Measurements from ENCODE around the gene LMTK2.
A peak's percentile ranks its signal among the peaks of the same experiment; 100 is the strongest.

The LMTK2 gene

DNA sequence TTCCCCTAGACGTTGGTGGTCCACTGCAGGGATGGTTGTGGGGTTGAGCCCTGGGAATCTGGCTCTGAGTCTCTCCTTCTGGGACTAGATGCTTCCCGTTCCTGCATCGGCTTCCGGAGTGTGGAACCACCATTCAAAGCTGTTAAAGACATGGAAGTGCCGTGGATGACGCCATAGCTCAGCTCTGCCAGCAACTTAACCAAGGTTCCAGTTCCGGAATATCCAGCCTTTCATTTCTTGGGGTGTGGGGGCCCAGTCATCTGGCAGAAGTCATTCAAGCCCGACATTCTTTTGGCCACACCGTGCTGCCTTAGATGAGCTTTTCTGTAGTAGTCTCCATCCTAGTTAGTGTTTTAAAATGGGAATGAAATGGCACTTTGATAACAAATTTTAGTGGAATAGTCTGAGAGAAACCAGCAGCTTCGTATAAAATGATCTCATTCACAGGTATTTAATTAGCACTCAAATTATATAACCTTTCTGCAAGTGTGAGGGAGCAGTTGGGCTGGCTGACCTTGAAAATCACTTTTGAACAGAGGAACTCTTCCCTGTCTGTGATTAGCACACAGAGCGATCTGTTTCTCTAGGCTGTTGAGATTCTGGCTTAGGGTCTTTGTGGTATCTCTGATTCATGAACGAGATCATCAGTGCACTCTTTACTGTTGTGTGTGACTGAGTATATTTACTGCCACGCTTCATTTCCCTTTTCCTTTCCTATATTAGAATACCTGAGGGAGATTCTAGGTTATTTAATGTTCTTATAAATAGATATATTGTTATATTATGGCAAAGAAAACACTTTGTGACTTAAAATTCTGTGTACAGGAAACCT lies 19.9 kb downstream of the LMTK2 start:
- H3K9me3 ChIP-seq (ENCODE audit: insufficient read depth, low read length, severe bottlenecking) = no peaks in the 10 kb centered on the region
- H3K27me3 ChIP-seq (ENCODE audit: insufficient read depth, low read length, poor library complexity) = no peaks in the 10 kb centered on the region
- H3K36me3 ChIP-seq (ENCODE audit: insufficient read depth, low read length) = no peaks in the 10 kb centered on the region
- H3K79me2 ChIP-seq (ENCODE audit: insufficient read depth, low read length) = peaks cover 62% of the 10 kb centered on the region
- no peak overlapping the region for H2AFZ ChIP-seq (ENCODE audit: low read depth, low read length)
- H3K4me3 ChIP-seq (ENCODE audit: low read depth in 1 of 2, low read length in 2 of 2) = no peak overlapping the region
- no peak for ATAC-seq (ENCODE audit: insufficient read depth, low read depth)
- no peak overlapping the region for H3K27ac ChIP-seq (ENCODE audit: low read length)
- TF ChIP-seq EZH2 (IDR thresholded peaks at IDR 0.05; ENCODE audit: borderline replicate concordance, low read depth, low read length, severe bottlenecking) = no peak
- TF ChIP-seq, protein P1, sequence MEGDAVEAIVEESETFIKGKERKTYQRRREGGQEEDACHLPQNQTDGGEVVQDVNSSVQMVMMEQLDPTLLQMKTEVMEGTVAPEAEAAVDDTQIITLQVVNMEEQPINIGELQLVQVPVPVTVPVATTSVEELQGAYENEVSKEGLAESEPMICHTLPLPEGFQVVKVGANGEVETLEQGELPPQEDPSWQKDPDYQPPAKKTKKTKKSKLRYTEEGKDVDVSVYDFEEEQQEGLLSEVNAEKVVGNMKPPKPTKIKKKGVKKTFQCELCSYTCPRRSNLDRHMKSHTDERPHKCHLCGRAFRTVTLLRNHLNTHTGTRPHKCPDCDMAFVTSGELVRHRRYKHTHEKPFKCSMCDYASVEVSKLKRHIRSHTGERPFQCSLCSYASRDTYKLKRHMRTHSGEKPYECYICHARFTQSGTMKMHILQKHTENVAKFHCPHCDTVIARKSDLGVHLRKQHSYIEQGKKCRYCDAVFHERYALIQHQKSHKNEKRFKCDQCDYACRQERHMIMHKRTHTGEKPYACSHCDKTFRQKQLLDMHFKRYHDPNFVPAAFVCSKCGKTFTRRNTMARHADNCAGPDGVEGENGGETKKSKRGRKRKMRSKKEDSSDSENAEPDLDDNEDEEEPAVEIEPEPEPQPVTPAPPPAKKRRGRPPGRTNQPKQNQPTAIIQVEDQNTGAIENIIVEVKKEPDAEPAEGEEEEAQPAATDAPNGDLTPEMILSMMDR (IDR thresholded peaks at IDR 0.05; ENCODE audit: borderline replicate concordance, extremely low read depth, low read length, poor library complexity, severe bottlenecking) = no peak
- H4K20me1 ChIP-seq (ENCODE audit: insufficient read depth, low read length) = peaks cover 88% of the 10 kb centered on the region
- H3K9ac ChIP-seq (ENCODE audit: low read depth, low read length) = no peak overlapping the region
- H3K4me1 ChIP-seq (ENCODE audit: insufficient read depth, low read length) = peaks cover 14% of the 10 kb centered on the region
- H3K4me2 ChIP-seq (ENCODE audit: insufficient read depth, low read length) = no peak overlapping the region
- no peak for DNase-seq

DNA sequence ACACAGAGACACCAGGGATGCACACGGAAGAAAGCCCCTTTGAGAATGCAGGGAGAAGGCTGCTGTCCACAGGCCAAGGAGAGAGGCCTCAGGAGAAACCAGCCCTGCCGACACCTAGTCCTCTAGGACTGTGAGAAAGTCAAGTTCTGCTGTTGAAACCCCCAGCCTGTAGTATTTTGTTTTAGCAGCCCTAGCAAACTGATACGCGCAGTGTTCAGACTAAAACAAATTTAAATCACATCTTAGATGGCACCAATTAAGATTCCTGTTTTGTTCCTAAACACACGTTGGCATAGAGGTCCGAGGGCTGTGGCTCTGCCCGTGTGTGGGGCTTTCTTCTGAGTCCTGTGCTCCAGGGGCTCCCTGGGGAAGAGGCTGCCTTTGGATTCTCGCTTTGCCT lies 21.7 kb downstream of the LMTK2 start:
- H3K4me1 ChIP-seq (ENCODE audit: insufficient read depth, low read length) = peaks cover 33% of the 10 kb centered on the region
- H3K27me3 ChIP-seq (ENCODE audit: insufficient read depth, low read length, poor library complexity) = no peaks in the 10 kb centered on the region
- no peaks in the 10 kb centered on the region for H3K36me3 ChIP-seq (ENCODE audit: insufficient read depth, low read length)
- no peak overlapping the region for H3K27ac ChIP-seq (ENCODE audit: low read length)
- no peaks in the 10 kb centered on the region for H3K9me3 ChIP-seq (ENCODE audit: insufficient read depth, low read length, severe bottlenecking)
- H3K4me3 ChIP-seq (ENCODE audit: low read depth in 1 of 2, low read length in 2 of 2) = no peak overlapping the region
- H2AFZ ChIP-seq (ENCODE audit: low read depth, low read length) = no peak overlapping the region
- no peak overlapping the region for H3K4me2 ChIP-seq (ENCODE audit: insufficient read depth, low read length)
- ATAC-seq (ENCODE audit: insufficient read depth, low read depth) = no peak
- H4K20me1 ChIP-seq (ENCODE audit: insufficient read depth, low read length) = peaks cover 89% of the 10 kb centered on the region
- no peak overlapping the region for H3K9ac ChIP-seq (ENCODE audit: low read depth, low read length)
- TF ChIP-seq, protein P1 (IDR thresholded peaks at IDR 0.05; ENCODE audit: borderline replicate concordance, extremely low read depth, low read length, poor library complexity, severe bottlenecking) = no peak
- no peak for TF ChIP-seq EZH2 (IDR thresholded peaks at IDR 0.05; ENCODE audit: borderline replicate concordance, low read depth, low read length, severe bottlenecking)
- no peak for DNase-seq
- H3K79me2 ChIP-seq (ENCODE audit: insufficient read depth, low read length) = peaks cover 48% of the 10 kb centered on the region

DNA sequence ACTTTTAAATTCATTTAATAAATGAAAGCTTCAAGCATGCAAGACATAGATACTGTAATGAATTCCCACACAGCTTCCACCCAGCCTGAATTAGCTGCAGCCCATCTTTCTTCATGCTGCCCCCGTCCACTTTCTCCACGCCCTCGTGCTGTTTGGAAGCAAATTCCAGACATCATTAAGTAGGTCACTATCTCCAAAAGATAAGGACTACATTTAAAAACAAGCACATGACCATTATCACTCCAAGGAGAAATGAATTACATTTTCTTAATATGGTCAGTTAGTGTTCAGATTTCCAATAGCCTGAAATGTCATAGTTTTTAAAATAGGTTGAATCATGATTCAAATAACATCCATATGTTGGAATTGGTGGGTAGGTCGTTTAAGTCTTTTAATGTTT lies 24.3 kb downstream of the LMTK2 start:
- Histone ChIP-seq H4K20me1 (ENCODE audit: insufficient read depth, low read length) (peaks cover 92% of the 10 kb centered on the region), H3K4me1 (ENCODE audit: insufficient read depth, low read length) (peaks cover 46% of the 10 kb centered on the region), H3K79me2 (ENCODE audit: insufficient read depth, low read length) (peaks cover 52% of the 10 kb centered on the region), H3K27me3 (ENCODE audit: insufficient read depth, low read length, poor library complexity) (no peaks in the 10 kb centered on the region), H3K9me3 (ENCODE audit: insufficient read depth, low read length, severe bottlenecking) (no peaks in the 10 kb centered on the region), H3K27ac (ENCODE audit: low read length) (no peak overlapping the region), H3K4me2 (ENCODE audit: insufficient read depth, low read length) (peak overlapping the region; percentile 37; the same call in 1 of the 2 replicates), H3K36me3 (ENCODE audit: insufficient read depth, low read length) (no peaks in the 10 kb centered on the region), H2AFZ (ENCODE audit: low read depth, low read length) (no peak overlapping the region), H3K9ac (ENCODE audit: low read depth, low read length) (no peak overlapping the region), H3K4me3 (ENCODE audit: low read depth in 1 of 2, low read length in 2 of 2) (no peak overlapping the region)
- DNase-seq (no peak), ATAC-seq (ENCODE audit: insufficient read depth, low read depth) (no peak)
- TF ChIP-seq EZH2 (IDR thresholded peaks at IDR 0.05; ENCODE audit: borderline replicate concordance, low read depth, low read length, severe bottlenecking) = no peak
- TF ChIP-seq, protein P1 (IDR thresholded peaks at IDR 0.05; ENCODE audit: borderline replicate concordance, extremely low read depth, low read length, poor library complexity, severe bottlenecking) = no peak
